Glutamatergic neuron (in vitro differentiated cells): Measurements from ENCODE around the gene TMC1. TPM values are rescaled to one million over a fixed set of nuclear protein-coding genes. Genes with fewer than 3 reads are reported as not detected.

Source experiments
- DNase-seq: peaks from one replicate; pipeline ENCODE4 v3.0.0; 2022
- H3K27ac Mint-ChIP-seq: one replicate; pipeline ENCODE4 v1.8.0; 2020; ENCODE audit warnings: mild to moderate bottlenecking, mixed read lengths, inconsistent platforms; ENCODE audit not compliant: unreplicated experiment
- H3K27me3 Mint-ChIP-seq: one replicate; pipeline ENCODE4 v1.8.0; 2020; ENCODE audit warnings: mild to moderate bottlenecking, moderate library complexity, mixed read lengths, inconsistent platforms; ENCODE audit not compliant: unreplicated experiment
- H3K36me3 Mint-ChIP-seq: one replicate; pipeline ENCODE4 v1.8.0; 2020; ENCODE audit warnings: mild to moderate bottlenecking, mixed read lengths, inconsistent platforms; ENCODE audit not compliant: unreplicated experiment
- H3K4me1 Mint-ChIP-seq: one replicate; pipeline ENCODE4 v1.8.0; 2020; ENCODE audit warnings: mild to moderate bottlenecking, low read depth, mixed read lengths, inconsistent platforms; ENCODE audit not compliant: unreplicated experiment
- H3K4me3 Mint-ChIP-seq: one replicate; pipeline ENCODE4 v1.8.0; 2020; ENCODE audit warnings: mild to moderate bottlenecking, mixed read lengths, inconsistent platforms; ENCODE audit not compliant: unreplicated experiment
- H3K9me3 Mint-ChIP-seq: one replicate; pipeline ENCODE4 v1.8.0; 2020; ENCODE audit warnings: mild to moderate bottlenecking, moderate library complexity, mixed read lengths, inconsistent platforms; ENCODE audit not compliant: unreplicated experiment
- total RNA-seq: library from RNA; stranded (reverse); fragmentation: NEBNext Ultra II Directional; extraction: Animal tissue kit (Norgen Biotek cat#: 25700); gene quantifications from one replicate; pipeline ENCODE4 v1.2.1, GENCODE V29; 2021; ENCODE audit not compliant: unreplicated experiment
- TF ChIP-seq, protein P1 (sequence below): fragments of 200-600 bp; sonication (generic); IDR thresholded peaks from one replicate; pipeline ENCODE4 v1.5.0; 2021; ENCODE audit not compliant: partially characterized antibody, unreplicated experiment

TMC1 gene
- total RNA-seq, 1 donor from 2014 or later, result not detected

DNA sequence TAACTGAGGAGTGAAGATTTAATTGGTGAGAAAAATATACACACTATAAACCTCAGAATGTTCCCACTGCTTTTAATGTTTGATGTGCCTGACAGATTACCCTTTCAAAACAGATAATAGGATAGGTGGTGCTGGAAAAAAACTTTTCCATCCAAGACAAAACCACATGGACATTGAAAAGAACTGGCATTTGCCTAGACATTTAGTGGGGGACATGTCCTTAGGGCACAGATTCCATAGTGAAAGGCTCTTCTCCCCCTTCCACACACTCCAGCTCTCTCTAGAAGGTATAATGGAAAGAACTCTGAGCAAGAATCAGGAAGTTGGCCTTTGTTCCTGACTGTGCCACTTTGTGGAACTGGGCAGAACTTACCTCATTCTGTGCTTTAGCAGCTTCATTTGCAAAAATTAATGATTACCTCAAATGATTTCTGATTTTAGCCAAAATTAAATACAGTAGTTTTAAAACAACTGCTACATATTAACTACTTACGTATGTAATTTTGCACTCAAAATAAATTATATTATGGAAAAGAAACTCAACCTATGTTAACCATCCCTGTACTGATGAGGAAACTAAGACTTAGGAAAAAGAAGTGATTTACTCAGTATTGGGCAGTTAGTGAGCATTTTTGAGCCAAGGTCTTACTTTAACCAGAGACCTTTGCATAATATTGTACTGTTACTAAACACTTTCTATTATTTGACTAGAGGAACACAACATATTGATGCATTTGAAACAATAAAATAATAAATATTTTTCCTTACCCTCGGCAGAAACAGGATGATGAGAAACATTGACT lies 43.3 kb downstream of the TMC1 start:
- TF ChIP-seq, protein P1, sequence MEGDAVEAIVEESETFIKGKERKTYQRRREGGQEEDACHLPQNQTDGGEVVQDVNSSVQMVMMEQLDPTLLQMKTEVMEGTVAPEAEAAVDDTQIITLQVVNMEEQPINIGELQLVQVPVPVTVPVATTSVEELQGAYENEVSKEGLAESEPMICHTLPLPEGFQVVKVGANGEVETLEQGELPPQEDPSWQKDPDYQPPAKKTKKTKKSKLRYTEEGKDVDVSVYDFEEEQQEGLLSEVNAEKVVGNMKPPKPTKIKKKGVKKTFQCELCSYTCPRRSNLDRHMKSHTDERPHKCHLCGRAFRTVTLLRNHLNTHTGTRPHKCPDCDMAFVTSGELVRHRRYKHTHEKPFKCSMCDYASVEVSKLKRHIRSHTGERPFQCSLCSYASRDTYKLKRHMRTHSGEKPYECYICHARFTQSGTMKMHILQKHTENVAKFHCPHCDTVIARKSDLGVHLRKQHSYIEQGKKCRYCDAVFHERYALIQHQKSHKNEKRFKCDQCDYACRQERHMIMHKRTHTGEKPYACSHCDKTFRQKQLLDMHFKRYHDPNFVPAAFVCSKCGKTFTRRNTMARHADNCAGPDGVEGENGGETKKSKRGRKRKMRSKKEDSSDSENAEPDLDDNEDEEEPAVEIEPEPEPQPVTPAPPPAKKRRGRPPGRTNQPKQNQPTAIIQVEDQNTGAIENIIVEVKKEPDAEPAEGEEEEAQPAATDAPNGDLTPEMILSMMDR, result no peak
- Mint-ChIP-seq H3K4me3 (no peak overlapping the region), H3K9me3 (no peaks in the 10 kb centered on the region), H3K27me3 (peaks cover 4% of the 10 kb centered on the region), H3K36me3 (peaks cover 16% of the 10 kb centered on the region), H3K4me1 (peaks cover 5% of the 10 kb centered on the region), H3K27ac (no peak overlapping the region)
- DNase-seq, result no peak

DNA sequence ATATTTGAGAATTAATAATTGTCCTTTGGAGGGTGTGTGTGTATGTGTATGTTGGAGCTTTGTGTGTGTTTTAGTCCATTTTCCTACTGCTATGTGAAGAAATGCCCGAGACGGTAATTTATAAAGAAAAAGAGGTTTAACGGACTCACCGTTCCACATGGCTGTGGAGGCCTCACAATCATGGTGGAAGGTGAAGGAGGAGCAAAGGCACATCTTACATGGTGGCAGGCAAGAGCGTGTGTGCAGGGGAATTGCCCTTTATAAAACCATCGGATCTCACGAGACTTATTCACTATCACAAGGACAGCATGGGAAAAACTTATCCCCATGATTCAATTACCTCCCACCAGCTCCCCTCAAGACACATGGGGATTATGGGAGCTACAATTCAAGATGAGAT lies 44.1 kb downstream of the TMC1 start:
- Mint-ChIP-seq H3K27me3 (peaks cover 4% of the 10 kb centered on the region), H3K36me3 (peaks cover 16% of the 10 kb centered on the region), H3K4me3 (no peak overlapping the region), H3K4me1 (peaks cover 5% of the 10 kb centered on the region), H3K27ac (no peak overlapping the region), H3K9me3 (no peaks in the 10 kb centered on the region)
- DNase-seq, result no peak
- TF ChIP-seq, protein P1, result no peak

GRCh38 chr9:72574156-72574810 lies 52.9 kb downstream of the TMC1 start:
- Mint-ChIP-seq H3K4me1 (no peaks in the 10 kb centered on the region), H3K36me3 (no peaks in the 10 kb centered on the region), H3K27me3 (peaks cover 2% of the 10 kb centered on the region), H3K9me3 (no peaks in the 10 kb centered on the region), H3K4me3 (no peak overlapping the region), H3K27ac (no peak overlapping the region)
- TF ChIP-seq, protein P1, result no peak
- DNase-seq, result no peak

DNA sequence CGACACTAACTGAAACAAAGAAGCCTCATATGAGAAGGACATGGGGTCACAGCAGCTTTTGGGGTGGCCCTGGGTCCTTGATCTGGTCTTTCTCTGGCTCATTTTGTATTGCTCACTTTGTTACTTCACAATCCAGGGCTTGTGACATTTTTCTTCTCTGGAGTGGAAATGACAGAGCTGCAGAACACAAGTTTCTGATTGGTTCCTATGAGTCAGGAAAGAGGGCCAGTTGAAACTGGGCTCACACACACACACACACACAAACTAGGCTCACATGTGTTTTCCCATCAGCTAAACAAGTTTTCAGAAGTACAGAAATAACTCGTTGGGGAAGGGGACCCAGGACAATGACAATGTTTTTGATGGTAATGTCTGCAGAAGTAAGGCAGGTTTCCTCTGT lies 54.3 kb downstream of the TMC1 start:
- DNase-seq, result no peak
- no peaks in the 10 kb centered on the region for H3K4me1 Mint-ChIP-seq
- no peak overlapping the region for H3K27ac Mint-ChIP-seq
- no peak overlapping the region for H3K4me3 Mint-ChIP-seq
- no peaks in the 10 kb centered on the region for H3K9me3 Mint-ChIP-seq
- TF ChIP-seq, protein P1, result no peak
- peaks cover 2% of the 10 kb centered on the region for H3K27me3 Mint-ChIP-seq
- H3K36me3 Mint-ChIP-seq, result no peaks in the 10 kb centered on the region

DNA sequence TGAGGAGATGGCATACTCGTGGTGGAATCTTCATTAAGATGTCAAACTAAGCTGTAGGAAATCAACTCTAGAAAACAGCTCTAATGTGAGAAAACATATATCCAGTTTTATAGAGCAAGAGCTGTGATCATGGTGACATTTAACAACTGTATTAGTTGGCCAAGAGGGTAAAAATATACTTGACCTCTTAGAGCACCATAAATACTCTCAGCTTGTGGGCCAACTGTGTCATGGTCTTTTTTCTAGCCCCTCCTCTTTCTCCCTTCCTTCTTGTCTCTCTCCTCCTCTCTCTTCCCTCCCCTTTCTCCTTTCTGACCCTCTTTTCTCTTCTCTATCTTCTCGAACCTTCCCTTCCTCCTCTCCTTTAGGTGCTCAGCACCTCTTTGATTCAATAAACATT lies 54.7 kb downstream of the TMC1 start:
- TF ChIP-seq, protein P1, result no peak
- Mint-ChIP-seq H3K36me3 (no peaks in the 10 kb centered on the region), H3K4me1 (no peaks in the 10 kb centered on the region), H3K4me3 (no peak overlapping the region), H3K27ac (no peak overlapping the region), H3K27me3 (peaks cover 2% of the 10 kb centered on the region), H3K9me3 (no peaks in the 10 kb centered on the region)
- DNase-seq, result no peak
